Measurements from ENCODE around the gene MRFAP1L1.
"Not testable (repeated sequence)": the region's sequence is repeated elsewhere in the genome, so short reads cannot be mapped to it uniquely, and the experiment has no call there.

Gene MRFAP1L1

DNA sequence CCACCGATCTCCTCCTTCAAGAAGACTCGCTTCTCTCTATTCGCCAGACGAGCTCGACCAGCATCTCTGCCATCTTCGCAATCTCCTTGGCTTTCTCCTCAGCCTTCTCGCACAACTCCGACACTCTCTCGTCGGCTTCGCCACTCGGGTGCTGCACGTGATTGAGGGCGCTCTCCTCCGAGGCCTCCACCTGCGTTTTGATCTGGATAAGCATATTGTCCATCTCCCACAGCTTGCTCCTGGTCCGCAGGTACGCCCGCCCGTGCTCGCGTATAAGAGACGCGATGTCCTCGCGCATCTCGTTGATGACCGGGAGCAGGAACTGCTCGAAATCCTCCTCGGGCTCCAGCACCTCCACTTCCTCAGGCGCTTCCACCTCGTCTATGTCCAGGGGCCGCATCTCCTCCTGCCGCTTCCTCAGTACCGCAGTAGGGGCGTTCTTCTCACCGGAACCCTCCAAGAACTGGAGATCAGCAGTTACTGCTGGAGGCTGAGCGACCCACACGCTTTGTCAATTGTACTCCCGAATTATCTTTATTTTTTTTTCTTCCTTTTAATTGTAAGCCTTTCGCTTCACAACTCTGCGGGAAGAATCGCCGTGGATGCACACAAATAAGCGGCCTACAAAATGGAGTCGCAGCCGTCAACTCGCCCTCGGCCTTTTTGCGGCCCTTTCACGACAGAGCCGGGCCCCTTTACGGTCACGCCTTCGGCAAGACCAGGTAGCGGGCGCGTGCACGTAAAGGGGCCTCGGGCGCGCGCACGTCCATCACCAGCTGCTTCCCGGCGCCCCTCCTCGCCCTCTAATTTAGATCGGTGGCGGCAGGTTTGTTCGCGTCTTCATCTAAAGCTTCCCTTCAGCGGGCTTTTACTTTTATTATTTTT is at the start of gene MRFAP1L1:
Gene MRFAP1L1, minus strand, starts transcription at position 636 of the 885 bp plus-strand sequence. Its CDS starts 236 bp downstream, at position 400.
- DNase-seq = peak; percentile 87

DNA sequence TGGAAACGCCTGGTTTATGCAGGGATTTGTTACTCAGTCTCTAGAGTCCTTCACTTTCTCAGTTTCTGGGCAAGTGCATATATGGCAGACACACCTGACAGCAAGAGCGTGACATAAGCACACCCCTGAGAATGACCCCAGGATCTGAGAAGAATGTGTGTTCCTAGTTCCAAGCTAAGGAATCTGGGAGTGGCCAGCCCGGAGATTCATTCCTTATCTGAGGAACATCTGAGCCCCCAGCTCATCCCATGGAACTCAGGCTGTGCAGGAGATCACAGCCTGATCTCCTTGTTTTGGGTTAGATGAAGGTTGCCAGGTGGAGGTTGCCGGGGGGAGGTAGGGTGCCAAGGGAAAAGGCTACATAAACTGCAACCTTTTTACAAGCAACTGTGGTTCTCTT is 49.1 kb upstream of the MRFAP1L1 start:
- DNase-seq = no peak

DNA sequence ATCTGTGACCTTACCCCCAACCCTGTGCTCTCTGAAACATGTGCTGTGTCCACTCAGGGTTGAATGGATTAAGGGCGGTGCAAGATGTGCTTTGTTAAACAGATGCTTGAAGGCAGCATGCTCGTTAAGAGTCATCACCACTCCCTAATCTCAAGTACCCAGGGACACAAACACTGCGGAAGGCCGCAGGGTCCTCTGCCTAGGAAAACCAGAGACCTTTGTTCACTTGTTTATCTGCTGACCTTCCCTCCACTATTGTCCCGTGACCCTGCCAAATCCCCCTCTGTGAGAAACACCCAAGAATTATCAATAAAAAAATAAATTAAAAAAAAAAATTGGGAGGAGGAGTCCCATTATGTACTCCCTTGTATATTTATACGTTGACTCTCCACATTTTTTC is 46.7 kb upstream of the MRFAP1L1 start:
- not testable (repeated sequence) for DNase-seq

DNA sequence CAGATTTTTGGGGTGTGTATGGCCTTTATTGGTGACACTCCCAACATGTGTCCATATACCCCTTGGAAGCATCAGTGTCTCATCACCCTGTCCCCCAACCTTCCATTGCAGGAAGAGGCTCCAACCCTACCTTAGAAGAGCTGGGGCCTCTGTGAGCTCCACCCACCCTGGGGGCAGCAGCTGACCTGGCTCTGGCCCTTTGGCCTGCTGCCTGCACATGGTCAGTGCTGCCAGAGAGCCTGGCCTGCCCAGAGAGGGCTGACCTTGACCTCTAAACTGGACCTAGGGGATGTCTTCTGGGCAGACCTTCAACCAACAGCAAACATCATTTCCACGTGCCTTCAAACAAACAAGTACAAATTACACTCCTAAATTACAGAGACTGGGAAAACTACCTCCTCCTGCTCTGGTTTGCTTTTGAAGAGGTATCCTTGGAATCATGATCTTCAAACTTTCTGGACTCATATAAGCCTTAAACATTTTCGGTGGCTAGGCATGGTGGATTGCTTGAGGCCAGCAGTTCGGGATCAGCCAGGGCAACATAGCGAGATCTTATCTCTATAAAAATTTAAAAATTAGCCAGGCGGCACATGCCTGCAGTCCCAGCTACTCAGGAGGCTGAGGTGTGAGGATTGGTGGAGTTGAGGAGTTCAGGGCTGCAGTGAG is 45.6 kb upstream of the MRFAP1L1 start:
- DNase-seq = no peak

DNA sequence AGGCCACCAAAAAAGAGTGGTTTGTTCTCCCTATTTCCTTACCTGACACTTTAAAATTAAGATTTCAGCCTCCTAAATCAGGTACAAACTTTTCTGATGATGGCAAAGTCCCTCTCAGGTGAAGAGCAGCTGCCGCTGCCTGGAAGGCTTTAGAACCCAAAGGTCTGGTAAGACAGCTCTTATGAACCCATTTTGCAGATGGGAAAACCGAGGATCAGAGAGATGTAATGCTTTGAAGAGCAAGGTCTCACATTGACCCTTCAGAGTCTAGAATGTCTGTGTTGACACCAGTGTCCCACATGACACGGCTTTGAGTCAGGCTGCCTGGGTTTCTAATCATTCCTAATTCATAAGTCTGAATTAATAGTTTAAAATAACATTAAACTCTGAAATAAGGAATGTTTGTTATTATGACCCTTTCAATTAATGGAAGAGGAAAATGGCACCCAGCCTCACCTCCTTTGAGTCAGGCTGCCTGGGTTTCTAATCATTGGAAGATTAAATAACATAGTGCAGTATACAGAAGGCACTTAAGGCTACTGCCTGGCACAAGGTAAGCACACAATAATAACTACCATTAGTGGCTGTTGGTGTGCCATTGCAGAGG is 44.9 kb upstream of the MRFAP1L1 start:
- DNase-seq = no peak

DNA sequence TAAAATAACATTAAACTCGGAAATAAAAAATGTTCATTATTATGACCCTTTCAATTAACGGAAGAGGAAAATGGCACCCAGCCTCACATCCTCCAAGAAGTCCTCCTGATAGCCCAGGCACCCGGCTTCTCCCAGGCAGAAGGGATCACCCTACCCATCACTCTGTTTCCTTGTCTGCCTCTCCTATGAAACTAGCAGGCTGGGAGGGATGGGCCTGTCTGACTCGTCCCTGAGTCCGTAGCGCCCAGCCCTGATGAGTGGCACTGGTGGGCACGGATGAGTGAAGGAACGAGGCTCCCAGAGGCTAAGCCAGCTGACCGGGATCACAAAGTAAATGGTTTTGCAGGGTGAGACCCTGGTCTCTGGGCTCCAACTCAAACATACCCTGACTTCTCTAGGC is 44.2 kb upstream of the MRFAP1L1 start:
- DNase-seq = no peak

DNA sequence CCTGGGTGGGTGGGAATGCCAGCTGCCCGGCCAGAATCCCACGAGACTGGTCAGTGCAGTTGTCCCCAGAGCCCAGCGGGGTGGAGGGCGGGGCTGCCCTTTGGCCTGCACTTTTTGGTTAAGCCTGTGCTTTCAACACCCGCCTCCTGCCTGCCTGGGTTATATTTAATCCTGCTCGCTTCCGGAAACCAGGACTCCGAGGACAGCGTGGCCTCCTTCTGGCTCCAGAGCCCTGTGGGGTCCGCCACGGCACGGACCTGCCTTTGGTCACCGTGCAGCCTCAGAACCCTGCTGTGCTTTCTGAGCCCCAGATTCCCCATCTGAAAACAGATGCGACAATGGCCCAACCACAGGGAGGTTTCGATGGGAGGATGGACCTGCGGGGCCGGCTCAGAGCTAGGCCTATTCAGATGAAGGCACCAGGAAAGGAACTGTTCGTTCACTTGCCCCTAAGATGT is 43.5 kb upstream of the MRFAP1L1 start:
- no peak for DNase-seq

DNA sequence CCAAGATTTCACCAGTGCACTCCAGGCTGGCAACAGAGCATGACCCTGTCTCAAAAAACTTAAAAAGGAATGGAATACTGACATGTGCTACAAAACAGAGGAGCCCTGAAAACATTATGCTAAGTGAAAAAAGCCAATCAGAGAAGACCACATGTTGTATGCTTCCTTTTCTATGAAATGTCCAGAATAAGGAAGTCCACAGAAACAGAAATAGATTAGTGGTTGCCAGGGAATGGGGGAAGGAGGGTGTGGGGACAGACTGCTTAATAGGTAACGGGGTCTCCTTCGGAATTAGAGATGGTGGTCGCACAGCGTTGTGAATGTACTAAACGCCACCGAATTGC is 42.8 kb upstream of the MRFAP1L1 start:
- DNase-seq = no peak

DNA sequence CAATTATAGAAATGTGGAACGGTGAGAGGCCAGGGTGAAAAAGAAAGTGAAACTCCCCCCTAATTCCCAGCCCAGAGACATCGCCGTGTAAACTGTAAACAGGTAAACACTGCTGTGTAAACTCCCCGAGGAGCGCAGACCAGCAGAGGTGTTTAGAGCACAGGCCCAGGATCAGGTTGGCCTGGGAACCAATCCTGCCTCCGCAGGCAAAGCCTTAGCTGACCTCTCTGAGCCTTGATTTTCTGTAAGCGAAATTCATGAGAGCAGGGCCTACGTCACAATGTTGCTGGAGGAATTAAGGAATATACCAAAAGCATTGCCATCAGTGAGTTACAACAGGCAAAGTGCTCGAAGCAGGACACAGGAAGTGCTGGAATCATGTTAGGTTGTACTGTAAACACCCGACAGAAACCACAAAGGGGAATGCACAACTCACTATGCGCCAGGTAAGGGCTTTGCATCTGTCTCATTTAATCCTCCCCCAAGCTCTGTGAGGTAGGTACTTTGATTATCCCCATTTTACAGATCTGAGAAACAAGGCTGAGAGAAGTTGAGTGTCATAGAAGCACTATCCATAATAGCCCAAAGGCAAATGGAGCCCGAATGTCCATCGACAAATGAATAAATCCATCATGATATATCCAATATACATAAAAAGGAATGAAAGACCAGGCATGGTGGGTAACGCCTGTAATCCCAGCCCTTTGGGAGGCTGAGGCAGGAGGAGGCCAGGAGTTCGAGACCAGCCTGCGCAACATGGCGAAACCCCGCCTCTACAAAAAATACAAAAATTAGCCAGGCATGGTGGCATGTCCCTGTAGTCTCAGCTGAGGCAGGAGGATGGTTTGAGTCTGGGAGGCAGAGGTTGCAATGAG is 42.2 kb upstream of the MRFAP1L1 start:
- no peak for DNase-seq

DNA sequence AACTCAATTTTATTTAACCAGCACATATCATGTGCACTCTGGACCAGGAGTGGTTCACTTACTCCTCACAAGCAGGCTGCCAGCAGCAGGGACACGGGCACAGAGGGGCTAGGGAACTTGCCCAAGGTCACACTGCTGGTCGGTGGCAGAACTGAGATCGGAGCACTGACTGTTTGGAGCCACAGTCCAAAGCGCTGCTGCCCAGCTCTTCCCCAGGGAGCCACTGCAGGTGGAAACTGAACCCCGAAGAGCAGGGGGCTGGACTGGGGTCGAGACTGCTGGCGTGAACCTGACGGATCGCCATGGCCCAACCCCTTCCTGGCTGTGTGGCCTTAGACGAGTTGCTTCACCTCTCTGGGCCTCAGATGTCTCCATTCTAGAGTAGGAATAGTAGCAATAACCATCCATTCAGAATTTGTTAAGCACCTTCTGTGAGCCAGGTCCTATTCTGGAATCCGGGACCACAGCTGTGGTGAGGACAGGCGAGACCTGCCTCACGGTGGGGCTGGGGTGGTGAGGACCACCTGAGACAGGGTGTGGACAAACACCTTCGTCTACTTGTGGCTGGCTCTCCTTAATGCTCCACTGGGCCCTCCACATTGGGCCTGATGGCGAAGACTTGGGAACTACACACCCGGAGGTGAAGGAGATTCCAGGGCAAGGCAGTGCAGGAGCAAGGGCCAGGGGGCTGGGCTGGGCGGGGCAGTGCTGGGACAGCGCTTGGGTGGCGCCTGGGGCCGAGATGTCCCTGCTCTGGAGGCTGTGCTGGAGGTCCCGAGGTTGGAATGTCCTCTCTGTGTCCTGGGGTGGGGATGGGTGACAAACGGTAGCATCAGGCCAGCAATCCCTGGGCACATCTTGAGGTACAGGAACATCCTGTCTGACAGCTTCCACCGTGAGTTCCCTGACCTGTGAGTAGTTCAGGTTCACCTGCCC is 40.9 kb upstream of the MRFAP1L1 start:
- no peak for DNase-seq

DNA sequence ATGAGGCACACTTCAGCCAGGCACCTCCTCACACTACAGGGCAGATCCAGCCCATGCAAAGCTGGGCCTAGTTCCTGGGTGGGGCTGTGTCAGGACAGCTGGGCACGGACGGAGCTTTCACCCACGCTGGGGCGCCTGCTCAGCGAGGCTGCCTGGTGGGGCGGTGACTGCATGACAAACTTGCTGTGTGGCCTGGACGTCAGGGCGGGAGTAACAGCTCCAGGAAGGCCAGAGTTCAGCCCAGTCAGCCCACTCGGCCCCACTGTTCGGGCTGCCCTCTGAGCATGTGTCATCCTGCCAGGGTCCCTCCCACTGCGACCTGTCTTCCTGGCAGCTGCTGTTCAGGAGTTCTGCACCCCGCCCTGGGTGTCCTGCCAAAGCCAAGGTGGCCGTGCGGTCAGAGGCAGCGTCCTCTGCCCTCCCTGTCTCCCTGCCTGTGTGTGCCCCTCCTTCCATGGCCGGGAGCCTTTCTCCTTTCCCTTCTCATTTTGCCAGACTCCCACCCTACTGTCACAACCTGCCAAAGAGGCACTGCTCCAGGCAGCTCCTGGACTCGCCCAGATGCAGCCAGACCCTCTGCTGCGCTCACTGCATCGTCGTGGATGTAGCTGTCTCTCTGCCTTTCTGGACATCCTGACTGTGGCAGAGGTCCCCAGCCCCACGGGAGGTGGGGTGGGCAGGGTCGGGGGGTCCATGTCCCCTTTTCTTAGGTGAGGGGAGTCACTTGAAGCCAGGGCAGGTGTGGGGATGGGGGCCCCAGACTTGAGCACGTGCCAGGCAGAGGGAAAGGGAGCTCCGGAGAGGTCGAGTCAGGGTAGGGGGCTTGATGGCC is 39.9 kb upstream of the MRFAP1L1 start:
- DNase-seq = no peak

DNA sequence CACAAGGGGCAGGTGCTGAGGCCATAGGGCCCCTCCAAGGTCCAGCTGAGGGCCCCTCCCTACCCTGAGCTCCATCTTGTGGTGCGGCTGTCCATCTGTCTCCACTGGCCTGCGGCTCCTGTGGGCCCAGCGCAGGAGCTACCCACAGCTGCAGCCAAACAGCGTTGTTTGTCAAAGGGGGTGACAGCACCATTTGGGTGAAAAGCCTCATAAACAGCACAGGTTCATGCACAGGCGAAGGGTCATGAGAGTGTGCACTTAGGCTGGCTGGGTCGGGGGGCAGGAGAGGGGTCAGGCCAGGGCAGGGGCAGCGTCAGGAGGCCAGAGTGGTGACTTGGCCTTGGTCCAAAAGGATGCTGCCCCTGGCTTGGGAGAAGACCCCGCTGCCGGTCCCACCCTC is 38.6 kb upstream of the MRFAP1L1 start:
- no peak for DNase-seq

DNA sequence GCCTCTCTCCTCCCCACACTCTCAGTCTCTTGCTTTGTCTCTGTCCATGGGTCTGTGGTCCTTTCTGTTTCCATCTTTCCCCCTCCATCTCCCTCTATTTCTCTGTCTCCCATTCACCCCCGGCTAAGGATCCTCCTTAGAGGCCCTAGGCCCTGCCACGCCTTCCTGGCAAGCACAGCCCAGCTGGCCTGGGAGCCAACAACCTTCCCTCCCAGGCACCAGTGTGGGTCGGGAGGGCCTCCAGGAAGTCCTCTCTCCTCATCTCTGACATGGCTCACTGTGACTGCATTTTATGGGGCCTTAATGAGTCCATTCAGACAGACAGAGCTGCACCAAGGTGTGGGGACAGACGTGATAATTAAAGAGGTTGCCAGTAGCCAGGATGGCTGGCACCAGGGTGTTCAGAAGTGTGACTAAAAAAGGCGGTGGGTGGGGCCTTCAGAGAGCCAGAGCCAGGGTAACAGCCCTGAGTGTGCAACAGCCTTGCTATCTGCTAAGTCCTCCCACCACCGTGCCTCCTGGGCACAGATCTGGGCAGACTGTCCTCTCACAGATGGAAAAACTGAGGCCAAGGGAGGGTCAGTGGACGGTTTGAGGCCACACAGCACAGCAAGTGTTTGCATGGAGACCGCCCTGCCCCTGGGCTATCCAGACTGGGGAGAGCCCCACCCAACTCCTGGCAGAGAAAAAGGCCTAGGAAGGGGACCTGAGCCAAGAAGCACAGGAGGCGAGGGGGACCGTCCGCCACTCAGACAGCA is 37.8 kb upstream of the MRFAP1L1 start:
- no peak for DNase-seq

DNA sequence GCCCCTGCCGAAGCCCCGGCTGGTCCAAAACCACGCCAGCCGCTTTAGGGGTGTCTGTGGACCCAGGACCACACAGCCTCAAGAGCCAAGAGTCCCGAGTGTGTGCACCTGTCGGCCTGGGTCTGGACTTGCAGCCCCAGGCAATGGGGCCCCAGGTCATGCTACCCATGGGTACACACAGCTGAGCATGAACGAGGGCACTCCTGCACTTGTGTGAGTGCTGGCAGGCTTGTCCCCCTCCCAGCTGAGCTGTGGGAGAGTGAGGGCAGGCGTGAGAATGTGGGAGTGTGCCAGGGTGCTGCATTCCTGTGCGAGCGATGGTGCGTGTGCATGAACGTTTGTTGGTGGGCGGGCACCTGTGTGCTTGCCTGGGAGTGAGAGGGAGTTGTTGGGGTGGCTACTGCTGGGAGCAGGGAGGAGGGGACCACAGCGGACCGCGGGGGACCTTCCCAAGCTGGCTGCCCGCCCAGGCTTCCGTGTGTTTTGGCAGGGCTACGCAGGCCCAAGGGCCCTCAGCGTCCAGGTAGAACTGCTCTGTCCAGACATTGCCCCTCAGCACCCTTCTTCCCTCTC is 37.1 kb upstream of the MRFAP1L1 start:
- DNase-seq = no peak

DNA sequence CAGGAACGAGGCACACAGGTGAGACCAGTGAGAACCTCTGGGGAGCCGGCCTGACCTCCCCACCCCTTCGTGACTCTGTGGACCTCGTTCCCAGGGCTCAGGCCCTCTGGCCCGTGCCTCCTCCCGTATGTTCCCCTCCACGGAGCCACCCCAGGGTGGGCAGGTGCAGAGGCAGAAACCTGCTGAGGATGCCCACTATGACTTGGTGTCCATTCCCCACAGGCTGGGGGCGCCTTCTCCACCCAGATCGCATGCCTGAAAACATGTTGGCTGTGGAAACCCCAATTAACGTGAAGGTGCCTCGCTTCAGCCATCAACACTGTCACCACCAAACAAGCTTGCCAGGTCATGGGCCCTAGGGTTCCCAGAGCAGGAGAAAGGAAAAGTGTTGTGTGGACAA is 33.3 kb upstream of the MRFAP1L1 start:
- no peak for DNase-seq

DNA sequence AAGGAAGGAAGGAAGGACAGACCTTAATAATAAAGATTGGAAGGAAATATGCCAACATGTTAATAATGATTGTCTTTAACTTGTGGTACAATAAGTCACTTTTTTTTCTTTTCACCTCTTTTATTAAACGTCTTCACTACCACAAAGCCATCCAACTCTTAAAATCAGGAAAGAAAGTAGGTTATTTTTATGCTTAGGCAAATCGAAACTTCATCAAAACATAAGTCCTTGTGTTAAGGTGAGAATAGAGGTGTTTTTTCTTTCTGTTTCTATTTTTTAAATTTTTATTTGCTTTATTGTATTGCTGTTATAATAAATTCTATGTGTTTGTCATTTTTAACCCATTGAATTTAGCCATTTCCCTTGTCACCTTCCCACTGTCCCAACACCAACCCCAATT is 32.8 kb upstream of the MRFAP1L1 start:
- no peak for DNase-seq

DNA sequence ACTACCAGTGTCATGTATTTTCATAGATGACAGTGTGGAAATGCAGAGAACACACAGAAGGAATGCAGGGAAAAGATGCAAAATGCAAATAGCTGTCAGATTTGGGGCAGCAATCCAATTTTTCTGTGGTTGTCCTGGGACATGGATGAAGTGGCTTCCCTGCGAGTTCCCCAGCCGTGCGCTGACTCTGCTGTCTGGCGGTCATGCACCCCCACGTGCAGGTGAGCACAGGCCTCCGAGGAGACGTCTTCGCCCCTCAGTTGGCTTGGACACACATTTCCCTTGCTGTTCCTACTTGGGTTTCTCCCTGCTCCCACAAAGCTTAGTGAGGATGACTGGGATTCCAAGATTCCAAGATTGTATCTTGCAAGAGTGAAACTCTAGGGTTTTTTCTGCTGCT is 30.7 kb upstream of the MRFAP1L1 start:
- DNase-seq = no peak

DNA sequence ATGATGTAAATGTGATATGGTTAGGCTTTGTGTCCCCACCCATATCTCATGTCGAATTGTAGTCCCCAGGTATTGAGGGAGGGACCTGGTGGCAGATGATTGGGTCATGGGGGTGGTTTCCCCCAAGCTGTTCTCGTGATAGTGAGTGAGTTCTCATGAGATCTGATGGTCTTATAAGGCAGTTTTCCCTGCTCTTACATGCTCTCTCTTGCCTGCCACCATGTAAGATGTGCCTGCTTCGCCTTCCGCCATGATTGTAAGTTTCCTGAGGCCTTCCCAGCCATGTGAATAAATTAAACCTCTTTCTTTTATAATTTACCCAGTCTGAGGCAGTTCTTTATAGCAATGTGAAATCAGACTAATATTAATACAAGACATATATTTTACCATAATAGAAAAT is 30.3 kb upstream of the MRFAP1L1 start:
- DNase-seq = no peak

DNA sequence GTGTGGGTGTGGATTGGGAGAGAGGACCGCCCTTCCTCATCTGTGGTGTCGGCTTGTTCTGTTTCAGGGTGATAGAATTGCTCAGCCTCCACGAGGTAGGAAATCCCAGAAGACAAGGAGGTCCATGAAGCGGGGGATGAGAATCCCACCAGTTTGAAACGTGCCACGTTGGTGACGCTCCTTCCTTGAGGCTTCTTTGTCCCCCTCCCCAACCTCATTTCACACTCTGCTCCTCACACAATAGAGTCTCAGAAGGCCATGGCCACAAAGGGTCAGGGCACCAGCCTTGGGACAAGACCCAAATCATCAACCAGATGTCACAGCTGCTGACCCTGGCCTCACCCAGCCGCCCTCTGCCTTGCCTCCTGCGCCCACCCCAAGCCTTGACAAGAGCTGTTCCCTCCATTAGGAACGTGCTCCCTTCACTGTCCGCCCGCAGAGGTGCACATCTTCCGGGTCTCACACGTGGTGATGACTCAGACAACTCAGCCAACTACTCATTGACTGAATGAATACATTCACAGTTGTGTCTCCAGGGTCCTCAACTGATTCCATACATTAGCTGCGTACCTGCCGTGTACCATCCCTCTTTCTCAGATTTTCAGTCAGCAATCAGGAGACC is 24.6 kb upstream of the MRFAP1L1 start:
- DNase-seq = no peak

All from NCI-H1048 (cell line).